ENCODE data around the gene MAK.
"Not testable (repeated sequence)": the region's sequence is repeated elsewhere in the genome, so short reads cannot be mapped to it uniquely, and the experiment has no call there.

The MAK gene

DNA sequence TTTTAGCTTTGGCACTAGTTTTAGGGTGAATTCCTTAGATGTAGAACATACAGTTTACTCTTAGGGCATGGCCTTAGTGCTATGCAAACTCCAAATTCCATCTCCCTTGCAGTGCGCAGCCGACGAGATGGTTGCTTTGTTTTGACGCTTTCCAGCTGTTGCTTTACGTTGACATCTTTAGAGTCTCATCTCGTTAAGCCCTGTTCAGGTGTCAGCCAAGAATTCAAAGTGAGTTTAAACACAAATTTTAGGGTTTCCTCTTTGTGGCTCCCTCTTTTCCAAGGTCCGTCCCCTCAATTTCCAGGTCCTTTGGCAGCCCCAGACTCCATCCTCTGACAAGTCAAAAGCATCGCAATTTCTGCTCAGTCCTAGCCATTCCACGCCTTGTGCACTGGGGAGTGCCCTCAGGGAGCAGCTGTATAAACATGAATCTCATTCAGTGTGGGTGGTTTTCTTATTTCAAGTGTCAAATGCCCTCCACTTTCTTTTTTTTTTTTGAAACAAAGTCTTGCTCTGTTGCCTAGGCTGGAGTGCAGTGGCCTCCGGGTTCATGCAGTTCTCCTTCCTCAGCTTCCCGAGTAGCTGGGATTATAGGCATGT is 14.1 kb upstream of the MAK start:
- DNase-seq = no peak

DNA sequence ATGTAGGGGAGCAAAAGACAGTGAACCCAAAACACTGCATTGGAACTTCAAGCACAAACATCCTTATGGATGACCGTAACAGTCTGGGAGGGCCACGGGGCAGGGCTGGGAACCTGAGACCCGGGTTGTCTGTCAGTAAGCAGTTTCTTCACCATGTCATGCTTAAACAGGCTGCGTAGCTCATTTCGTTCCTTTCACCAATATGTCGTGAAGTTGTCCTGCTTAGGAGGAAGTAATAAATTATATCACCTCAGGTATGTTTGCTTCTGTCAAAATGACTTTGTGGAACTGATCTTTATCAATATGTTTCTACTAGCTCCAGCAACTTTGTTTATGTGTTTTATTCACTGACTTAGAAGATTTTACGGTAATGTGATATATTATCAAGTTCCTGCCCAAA is 12.4 kb upstream of the MAK start:
- DNase-seq = no peak

DNA sequence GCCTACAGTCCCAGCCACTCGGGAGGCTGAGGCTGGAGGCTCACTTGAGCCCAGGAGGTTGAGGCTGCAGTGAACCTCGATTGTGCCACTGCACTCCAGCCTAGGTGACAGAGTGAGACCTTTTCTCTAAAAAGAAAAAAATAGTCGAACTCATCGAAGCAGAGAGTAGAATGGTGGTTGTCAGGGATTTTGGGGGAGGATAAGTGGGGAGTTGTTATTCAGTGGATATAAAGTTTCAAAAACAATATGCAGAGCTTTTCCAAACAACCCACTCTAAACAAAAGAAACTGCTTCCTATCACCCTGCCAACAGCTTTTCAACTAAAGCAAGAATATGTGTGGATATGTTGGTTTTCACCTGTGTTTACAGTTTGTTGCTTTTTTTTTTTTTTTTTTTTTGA is 11.6 kb upstream of the MAK start:
- DNase-seq = no peak

DNA sequence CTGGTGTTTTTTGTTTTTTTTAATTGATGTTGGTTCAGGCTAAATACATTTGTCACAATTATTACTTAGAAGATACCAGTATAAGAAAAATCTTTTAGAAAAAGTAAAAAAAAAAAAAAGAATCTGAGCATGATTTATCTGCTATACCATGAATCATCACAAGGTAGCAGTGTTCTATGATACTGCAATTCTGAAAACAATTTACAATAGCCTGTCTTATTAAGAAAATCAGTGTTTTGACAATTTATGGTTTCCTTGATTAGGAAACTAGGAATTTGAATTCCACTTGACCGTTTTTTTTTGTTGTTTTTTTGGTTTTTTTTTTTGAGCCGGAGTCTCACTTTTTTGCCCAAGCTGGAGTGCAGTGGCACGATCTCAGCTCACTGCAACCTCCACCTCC is 9.3 kb upstream of the MAK start:
- DNase-seq = no peak

DNA sequence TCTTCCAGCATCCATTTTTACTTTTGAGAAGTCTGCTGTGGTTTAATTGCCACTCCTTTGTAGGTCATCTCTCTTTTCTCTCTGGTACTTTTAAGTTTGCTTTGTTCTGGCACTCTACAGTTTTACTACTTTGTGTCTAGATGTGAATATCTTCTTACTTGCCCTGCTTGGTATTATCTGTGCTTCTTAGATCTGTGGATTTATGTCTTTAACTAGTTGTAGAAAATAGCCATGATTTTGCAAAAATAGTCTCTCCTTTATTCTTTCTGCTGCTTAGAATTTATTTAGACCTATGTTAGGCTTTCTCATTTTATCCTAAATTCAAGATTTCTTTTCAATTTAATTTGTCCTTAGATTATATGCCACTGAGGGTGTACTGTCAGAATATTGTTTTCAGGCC is 5.2 kb upstream of the MAK start:
- no peak for DNase-seq

DNA sequence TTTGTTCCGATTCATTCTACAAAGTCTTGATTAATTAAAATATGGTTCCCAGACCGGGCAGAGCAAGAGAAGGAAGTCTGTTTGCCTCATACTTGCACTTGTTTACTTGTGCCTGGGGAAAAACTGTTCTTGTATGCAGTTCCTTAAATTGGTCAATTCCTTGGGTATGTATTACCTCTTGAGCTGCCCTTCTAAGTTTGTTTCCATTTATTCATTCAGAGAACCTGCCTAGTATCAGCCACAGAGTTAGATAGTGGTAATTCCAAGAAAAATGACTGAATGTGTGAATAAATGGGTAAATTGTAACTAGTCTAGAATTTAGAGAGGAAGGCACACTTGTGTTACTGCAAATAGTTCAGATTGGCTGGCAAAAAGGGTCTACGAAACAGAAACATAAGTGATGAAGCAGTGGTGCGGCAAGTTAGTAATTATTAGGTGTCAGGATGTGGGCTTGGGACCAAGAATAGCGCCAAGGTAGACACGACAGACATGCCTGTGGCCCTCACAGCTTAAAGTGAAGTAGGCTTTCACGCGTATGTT is 525 bp upstream of the MAK start:
- no peak for DNase-seq

DNA sequence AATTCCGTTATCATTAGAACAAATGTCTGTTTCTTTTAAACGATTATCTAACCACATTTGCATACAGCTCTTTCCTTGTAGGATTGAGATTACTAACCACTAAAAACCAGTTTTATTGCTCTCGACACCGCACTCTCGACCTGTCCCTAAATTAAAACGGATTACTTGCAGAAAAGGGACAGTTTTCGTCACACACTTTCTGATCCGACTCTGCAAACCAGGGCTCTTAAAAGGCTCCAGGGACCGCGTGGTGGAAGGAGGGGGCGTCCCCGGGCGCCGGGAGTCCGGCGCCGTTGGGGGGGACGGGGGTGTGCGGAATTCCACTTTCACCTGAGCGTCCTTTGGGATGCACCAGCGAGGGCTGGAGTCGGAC is 731 bp downstream of the MAK start:
- no peak for DNase-seq

DNA sequence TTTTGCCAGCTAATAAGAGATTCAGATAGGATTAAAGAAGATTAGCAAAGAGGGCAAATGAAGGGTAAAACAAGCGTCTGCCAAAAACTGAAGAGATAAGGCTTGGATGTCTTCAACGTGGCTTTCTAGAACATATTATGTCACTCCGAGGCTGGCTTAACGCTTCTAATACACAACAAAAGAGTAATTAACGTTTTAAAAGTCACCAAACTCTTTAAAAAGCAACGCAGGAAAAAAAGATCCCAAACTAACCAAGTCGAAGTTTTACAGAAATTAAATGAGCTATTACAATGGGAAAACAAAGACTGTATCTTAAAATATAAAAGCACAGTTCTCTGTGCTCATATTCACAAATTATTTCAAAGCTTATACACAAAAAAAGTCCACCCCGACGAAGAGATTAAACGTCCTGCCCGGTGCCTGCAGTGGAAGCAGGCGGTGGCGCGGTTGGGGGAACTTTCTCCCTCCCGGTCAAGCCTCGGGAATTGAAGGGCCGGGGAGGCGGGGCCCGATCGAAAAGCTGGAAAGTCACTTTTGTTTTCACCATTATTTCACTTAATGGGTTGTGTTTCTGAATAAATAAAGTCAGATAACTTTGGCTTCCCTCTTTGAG is 1.2 kb downstream of the MAK start:
- peak; percentile 3 for DNase-seq

DNA sequence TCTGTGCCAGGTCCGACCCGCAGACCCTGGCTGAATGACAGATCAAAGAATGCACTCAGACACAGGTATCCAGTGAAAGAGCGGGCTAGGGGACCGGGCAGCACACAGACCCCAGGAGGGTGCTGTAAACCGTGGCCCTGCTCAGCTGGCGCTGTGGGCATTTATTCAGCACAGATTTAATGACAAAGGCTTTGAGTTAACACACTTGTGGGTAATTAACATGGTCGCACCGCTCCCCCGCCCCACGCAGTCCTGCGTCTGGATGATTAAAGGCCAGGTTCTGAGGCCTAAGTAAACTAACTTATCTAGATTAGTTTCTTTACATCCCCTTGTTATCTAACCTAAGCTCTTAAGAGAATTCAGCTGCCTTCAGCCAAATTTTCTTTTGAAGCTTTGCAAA is 3.5 kb downstream of the MAK start:
- DNase-seq = no peak

DNA sequence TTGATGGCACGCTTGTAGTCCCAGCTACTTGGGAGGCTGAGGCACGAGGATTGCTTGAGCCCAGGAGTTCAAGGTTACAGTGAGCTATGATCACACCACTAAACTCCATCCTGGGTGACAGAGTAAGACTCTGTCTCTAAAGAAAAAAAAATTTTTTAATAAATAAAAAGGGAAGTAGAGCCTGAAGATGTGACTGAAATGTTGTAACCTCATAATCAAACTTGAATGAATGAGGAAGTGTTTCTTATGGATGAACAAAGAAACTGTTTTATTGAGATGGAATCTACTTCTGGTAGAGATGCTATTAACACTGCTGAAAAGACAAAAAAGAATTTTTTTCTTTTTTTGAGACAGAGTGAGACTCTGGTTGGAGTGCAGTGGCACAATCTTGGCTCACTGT is 6.7 kb downstream of the MAK start:
- no peak for DNase-seq

DNA sequence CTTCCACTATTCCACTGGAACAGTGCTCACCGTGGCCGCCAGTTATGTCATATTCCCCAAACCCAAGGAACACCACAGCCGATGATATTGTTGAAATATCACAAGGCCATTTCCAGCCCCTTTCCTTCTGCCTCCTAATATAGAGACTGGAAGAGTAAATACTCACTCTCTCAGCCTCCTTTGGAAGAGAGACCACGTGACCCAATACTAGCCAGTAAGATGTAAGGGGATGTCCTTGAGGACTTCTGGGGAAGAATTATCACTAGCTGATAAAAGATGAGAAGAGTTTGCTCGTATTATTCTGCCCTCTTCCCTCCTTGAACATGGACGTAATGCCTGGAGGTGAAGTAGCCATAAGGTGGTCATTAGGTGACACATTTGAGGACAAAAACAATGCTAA is 13.5 kb downstream of the MAK start:
- no peak for DNase-seq

DNA sequence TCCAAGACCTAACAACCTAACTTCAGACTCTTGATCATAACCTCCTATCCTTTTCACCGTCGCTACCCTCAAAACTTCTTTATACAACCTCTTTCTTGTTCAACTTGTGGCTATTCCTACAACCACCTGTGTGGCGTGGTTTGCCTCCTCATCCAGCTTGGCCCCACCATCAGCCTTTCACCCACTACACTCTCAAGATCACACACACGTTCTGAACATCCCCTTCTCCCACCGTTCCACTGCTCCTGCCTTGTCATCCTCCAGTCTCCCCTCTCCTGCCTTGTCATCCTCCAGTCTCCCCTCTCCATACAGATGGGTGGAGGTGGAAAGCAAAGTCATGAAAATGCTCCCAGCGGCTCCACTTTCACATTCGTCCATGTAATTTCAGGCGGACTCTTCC is 14.0 kb downstream of the MAK start:
- no peak for DNase-seq

DNA sequence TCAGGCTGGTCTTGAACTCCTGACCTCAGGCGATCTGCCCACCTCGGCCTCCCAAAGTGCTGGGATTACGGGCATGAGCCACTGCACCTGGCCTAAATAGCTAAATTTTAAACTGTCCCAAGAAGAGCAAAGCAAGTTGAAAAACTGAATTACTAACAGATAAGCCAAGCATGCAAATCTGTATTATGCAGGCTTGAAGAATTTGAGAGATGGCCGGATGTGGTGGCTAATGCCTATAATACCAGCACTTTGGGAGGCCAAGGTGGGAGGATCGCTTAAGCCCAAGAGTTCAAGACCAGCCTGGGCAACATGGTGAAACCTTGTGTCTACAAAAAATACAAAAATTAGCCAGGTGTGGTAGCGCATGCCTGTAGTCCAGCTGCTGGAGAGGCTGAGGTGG is 24.2 kb downstream of the MAK start:
- not testable (repeated sequence) for DNase-seq

DNA sequence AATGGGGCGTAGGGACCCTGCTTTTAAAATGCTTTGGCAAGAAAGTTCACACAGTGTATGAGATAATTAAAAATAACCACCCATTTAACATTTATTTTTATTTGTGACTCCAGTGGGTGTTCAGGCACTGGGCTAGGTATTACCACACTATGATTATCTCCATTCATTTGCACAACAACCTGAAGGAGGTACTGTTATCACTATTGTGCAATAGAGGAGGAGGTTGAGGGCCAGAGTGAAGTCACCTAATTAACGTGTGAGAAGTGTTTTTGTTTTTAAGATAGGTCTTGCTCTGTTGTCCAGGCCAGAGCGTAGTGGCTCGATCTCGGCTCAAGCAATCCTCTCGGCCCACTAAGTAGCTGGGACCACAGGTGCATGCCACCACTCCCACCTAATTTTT is 29.2 kb downstream of the MAK start:
- no peak for DNase-seq

DNA sequence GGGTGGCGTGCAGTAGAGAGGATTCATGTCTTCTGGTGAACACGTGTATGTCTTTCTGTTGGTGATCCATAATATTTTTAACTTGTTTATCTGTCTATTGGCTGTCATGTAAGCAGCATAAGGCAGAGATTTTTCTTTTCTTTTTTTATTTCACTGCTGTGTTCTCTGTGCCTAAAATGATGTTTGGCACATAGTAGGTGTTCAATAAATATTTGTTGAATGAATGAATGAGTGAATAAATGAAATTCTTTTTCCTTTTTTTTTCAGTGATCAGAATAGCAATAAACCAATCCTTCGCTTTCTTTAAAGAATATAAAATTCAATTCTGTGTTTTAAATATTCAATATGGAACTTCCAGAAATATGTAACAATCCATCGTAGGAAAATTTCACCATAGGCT is 30.0 kb downstream of the MAK start:
- DNase-seq = no peak

DNA sequence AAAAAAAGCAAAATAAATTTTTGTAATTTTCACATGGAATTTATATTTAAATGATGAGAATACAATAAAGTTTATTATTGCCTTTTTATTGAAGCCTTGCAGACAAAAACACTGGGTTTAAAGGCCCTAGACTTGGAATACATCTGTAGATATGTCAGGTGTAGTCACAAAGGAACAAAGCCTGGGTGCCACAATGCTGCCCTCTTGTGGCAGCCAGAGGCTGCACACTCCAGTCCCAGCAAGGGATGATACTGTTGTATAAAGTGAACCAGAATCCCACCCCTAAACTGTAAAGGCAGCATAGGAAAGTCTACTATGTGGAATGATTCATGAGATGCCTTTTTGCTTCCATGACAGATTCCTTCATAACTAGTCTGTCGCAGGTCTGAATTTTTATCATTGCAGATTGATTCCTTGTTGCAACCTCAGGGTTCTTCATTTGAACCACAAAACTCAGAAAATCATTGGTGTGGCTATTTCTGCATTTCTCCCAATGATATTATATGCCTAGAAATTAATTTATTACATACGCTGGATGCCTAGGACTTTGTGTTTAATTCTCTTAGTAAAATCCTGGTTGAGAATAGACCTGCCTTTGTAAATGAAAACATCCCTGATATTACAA is 37.0 kb downstream of the MAK start:
- peak; percentile 50 for DNase-seq

DNA sequence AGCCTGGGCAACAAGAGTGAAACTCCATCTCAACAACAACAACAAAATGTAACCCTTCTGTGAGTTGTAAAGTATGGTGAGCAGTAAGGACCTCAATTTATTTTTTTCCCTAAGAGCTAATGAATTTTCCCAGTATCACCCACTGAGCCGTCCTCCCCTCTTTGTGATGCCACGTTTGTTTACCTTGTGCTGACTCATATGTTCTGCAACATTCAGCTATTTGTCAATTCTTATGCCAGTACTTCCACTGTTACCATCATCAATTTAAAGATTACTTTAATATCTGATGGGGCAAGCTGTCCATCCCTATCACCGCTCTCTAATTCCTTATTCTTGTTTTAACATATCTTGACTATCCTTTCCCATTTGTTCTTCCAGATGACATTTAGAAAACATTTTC is 37.5 kb downstream of the MAK start:
- peak; percentile 11 for DNase-seq

DNA sequence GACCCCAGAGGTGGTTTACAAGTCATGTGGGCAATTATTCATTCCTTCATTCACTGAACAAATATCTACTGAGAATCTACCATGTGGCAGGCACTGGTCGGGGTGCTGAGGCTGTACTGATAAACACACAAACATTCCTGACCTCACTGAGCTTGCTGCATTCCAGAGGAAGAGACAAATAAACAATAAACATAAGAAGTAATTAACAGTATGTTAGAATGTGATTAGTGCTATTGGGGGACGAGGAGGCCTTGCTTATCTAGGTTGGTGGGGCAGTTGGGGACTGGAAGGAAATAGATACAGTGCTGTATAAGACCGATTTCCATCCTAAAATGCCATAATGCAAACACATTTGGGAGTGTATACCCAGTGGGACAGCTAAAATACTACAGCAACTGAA is 44.1 kb downstream of the MAK start:
- DNase-seq = no peak

DNA sequence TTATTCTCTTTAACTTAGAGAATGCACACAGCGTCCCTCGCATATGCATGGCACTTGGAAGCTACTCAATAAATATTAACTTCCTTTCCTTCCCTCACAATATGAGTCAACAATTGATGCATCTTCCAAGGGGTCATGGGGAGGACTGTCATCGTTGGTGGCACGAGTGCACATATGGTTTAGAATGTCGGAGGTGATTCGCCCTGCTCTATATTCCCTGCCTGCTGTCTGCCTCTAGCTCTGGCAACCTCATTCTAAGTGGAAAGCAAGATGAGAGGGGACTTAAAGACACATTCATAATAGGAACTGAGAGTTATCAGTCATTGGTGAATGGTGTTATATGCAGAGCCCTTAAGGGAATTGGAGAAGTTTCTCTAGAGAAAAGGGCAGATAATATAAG is 44.6 kb downstream of the MAK start:
- no peak for DNase-seq

DNA sequence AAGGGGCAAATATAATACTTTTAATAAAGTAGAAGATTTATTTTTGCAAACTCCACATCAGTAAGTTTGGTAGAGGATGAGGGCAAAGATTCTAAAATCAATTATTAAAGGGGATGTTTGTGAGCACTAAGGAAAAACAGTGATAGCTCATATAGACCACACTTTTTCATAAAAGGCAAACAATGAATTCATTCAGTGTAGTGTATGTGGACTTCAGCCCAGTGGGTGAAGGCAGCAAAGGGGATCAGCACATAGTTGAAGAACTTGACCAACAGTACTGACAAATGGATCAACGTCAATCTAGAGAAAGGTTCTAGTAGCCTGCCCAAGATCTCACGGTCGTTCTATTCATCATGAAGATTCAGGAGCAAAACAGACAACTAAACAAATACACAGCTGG is 45.3 kb downstream of the MAK start:
- no peak for DNase-seq

DNA sequence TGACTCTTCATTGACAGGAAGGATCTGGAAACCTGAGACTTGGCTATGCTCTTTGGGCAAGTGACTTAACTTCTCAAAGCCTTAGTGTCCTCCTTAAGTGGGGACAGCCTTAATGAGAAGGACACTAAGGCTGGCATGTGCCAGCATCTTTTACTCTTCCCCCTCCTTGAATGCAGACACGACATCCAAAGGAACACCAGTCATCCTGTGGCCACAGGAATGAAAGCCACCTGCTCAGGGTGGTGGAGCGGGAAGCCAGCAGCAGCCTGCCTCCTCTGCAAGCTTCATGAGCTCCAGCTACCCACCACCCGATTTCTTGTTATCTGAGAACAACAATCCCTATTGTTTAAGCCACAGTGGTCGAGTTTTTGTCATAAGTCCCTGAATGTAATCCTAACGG is 46.2 kb downstream of the MAK start:
- no peak for DNase-seq

DNA sequence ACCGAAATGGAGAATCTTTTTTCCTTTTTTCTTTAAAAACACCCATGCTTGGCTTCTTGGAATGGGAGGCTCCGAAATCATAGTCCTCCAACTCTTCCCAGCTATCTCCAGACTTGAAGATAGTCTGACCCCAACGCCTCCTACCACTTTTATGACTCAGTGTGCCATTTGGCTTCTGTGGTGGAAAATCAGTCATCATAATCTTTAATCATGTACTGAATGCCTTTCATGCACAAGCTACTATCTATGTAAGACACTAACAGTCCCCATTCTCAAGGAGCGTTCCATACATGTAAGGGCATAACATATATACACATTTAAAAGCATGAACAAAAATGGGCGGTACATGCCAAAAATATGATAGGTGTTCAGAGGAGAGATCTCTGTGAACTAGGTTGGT is 46.7 kb downstream of the MAK start:
- no peak for DNase-seq

DNA sequence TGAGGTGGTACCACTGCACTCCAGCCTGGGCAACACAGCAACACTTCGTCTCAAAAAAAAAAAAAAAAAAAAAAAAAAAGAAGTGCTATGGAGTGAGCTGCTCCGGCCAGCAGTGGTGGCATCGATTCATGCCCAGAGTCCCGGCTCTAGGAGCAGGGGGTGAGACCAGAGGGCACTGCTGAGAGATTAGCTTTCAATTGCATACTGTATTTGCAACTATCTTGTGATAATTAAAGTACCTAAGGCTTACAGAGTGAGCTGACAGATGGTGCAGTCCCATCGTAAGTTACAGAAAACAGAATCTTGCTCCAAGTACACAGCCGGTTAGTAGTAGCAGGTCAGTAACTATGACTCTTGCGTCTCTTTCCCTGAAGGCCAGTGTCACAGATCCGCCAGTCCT is 59.3 kb downstream of the MAK start:
- no peak for DNase-seq

DNA sequence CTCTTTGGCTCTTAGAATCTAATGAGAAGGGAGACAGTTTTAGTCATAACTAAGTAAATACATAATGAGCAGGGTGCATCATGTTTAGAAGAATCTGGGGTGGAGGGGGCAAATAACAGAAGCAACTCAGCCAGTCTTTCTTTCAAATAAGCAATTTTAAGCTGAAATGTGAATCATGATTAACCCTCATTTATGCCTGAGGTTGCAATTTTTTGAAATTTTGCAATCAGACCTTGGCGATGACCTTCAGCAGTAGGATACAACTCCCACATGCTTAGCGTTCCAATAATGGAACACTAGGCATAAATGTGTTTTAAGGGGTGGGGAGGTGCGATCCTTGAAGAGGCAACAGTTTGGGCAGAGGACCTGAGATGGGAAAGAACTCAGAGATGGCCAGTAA is 60.1 kb downstream of the MAK start:
- no peak for DNase-seq
